ENCODE measurements around the gene ASXL1.

ASXL1 gene

GRCh38 chr20:32436142-32436861 lies 78.2 kb downstream of the ASXL1 start:
- TF ChIP-seq GATA2 (IDR thresholded peaks at IDR 0.05; ENCODE audit: low read depth, low read length) (no peak), GATA3 (IDR thresholded peaks at IDR 0.05; ENCODE audit: low read depth, low read length) (no peak)

- TF ChIP-seq GATA2 (IDR thresholded peaks at IDR 0.05; ENCODE audit: low read depth, low read length) (no peak), GATA3 (IDR thresholded peaks at IDR 0.05; ENCODE audit: low read depth, low read length) (no peak)
Observed at GRCh38 chr20:32436968-32437367, 78.8 kb downstream of the ASXL1 start.

- TF ChIP-seq GATA2 (IDR thresholded peaks at IDR 0.05; ENCODE audit: low read depth, low read length) (no peak), GATA3 (IDR thresholded peaks at IDR 0.05; ENCODE audit: low read depth, low read length) (no peak)
Observed at GRCh38 chr20:32437391-32438074, 79.4 kb downstream of the ASXL1 start.

- no peak for TF ChIP-seq GATA2 (IDR thresholded peaks at IDR 0.05; ENCODE audit: low read depth, low read length)
- no peak for TF ChIP-seq GATA3 (IDR thresholded peaks at IDR 0.05; ENCODE audit: low read depth, low read length)
Observed at GRCh38 chr20:32438331-32438858, 80.3 kb downstream of the ASXL1 start.

- TF ChIP-seq GATA3 (IDR thresholded peaks at IDR 0.05; ENCODE audit: low read depth, low read length) (no peak), GATA2 (IDR thresholded peaks at IDR 0.05; ENCODE audit: low read depth, low read length) (no peak)
Observed at GRCh38 chr20:32439132-32439829, 81.2 kb downstream of the ASXL1 start.

- no peak for TF ChIP-seq GATA2 (IDR thresholded peaks at IDR 0.05; ENCODE audit: low read depth, low read length)
- no peak for TF ChIP-seq GATA3 (IDR thresholded peaks at IDR 0.05; ENCODE audit: low read depth, low read length)
Observed at GRCh38 chr20:32440069-32440757, 82.1 kb downstream of the ASXL1 start.

- no peak for TF ChIP-seq GATA2 (IDR thresholded peaks at IDR 0.05; ENCODE audit: low read depth, low read length)
Observed at GRCh38 chr20:32440758-32441078, 82.6 kb downstream of the ASXL1 start.

GRCh38 chr20:32441638-32442037 lies 83.5 kb downstream of the ASXL1 start:
- no peak for TF ChIP-seq GATA2 (IDR thresholded peaks at IDR 0.05; ENCODE audit: low read depth, low read length)
- TF ChIP-seq GATA3 (IDR thresholded peaks at IDR 0.05; ENCODE audit: low read depth, low read length), result no peak

GRCh38 chr20:32442630-32443373 lies 84.7 kb downstream of the ASXL1 start:
- TF ChIP-seq GATA2 (IDR thresholded peaks at IDR 0.05; ENCODE audit: low read depth, low read length), result no peak
- TF ChIP-seq GATA3 (IDR thresholded peaks at IDR 0.05; ENCODE audit: low read depth, low read length), result no peak

- TF ChIP-seq GATA2 (IDR thresholded peaks at IDR 0.05; ENCODE audit: low read depth, low read length) (no peak), GATA3 (IDR thresholded peaks at IDR 0.05; ENCODE audit: low read depth, low read length) (no peak)
Observed at GRCh38 chr20:32443386-32443974, 85.3 kb downstream of the ASXL1 start.

GRCh38 chr20:32444474-32445220 lies 86.5 kb downstream of the ASXL1 start:
- no peak for TF ChIP-seq GATA3 (IDR thresholded peaks at IDR 0.05; ENCODE audit: low read depth, low read length)
- no peak for TF ChIP-seq GATA2 (IDR thresholded peaks at IDR 0.05; ENCODE audit: low read depth, low read length)

- no peak for TF ChIP-seq GATA3 (IDR thresholded peaks at IDR 0.05; ENCODE audit: low read depth, low read length)
- peak; percentile 74 for TF ChIP-seq GATA2 (IDR thresholded peaks at IDR 0.05; ENCODE audit: low read depth, low read length)
Observed at GRCh38 chr20:32445539-32446273, 87.6 kb downstream of the ASXL1 start.

All from SH-SY5Y (cell line).